HL-60 (cell line): ENCODE data around the gene GPR171.

Experiments
- GABPA ChIP-seq: IDR thresholded peaks from 2 replicates; pipeline ENCODE4 v1.6.1; 2012; ENCODE audit warnings: low read depth
- TF ChIP-seq, protein P1 (sequence below): IDR thresholded peaks from one replicate; pipeline ENCODE4 v1.5.1; 2011; ENCODE audit warnings: low read length, control low read depth, inconsistent platforms; ENCODE audit not compliant: insufficient read depth

DNA sequence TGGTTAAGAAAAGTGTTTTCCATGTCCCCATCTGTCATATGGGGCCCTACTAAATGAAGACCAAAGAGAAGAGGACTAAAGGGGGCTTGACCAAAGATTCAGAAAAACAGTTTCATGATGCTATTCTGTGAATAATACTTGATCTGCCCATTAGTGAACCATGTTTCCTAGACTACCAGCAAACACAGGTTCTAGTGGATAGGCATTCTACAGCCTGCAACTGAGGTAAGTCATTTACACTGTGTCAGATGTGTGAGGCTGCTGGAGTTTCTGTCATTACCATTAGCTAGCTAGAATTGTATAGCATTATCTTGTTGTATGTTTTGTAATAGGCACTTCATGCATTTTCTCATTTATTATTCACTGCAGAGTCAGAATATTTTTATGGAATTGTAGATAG is 6.6 kb downstream of the GPR171 start:
- TF ChIP-seq, protein P1, sequence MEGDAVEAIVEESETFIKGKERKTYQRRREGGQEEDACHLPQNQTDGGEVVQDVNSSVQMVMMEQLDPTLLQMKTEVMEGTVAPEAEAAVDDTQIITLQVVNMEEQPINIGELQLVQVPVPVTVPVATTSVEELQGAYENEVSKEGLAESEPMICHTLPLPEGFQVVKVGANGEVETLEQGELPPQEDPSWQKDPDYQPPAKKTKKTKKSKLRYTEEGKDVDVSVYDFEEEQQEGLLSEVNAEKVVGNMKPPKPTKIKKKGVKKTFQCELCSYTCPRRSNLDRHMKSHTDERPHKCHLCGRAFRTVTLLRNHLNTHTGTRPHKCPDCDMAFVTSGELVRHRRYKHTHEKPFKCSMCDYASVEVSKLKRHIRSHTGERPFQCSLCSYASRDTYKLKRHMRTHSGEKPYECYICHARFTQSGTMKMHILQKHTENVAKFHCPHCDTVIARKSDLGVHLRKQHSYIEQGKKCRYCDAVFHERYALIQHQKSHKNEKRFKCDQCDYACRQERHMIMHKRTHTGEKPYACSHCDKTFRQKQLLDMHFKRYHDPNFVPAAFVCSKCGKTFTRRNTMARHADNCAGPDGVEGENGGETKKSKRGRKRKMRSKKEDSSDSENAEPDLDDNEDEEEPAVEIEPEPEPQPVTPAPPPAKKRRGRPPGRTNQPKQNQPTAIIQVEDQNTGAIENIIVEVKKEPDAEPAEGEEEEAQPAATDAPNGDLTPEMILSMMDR, result no peak
- TF ChIP-seq GABPA, result no peak
